K562 (cell line): ENCODE measurements around the gene NEK4. TPM values are rescaled to one million over a fixed set of nuclear protein-coding genes. Genes with fewer than 3 reads are reported as not detected.

Experiments
- ARHGAP35 ChIP-seq: fragments of 450-650 bp; IDR thresholded peaks from 2 replicates; pipeline ENCODE4 v1.6.1; 2018; ENCODE audit not compliant: partially characterized antibody
- ATF6 ChIP-seq: sonication (generic); formaldehyde crosslinking; IDR thresholded peaks from 2 replicates; pipeline ENCODE4 v1.4.0; 2020; ENCODE audit warnings: mild to moderate bottlenecking, missing genetic modification reagents
- ATF7 ChIP-seq: fragments of 450-650 bp; IDR thresholded peaks from 2 replicates; pipeline ENCODE4 v1.7.1; 2014; ENCODE audit warnings: mild to moderate bottlenecking, moderate library complexity
- C11orf30 ChIP-seq: fragments of 450-650 bp; IDR thresholded peaks from 2 replicates; pipeline ENCODE4 v1.6.1; 2016; ENCODE audit warnings: low read depth, mild to moderate bottlenecking
- CSDE1 ChIP-seq, 2 experiments: fragments of 450-650 bp; IDR thresholded peaks; 2 replicates each; pipeline ENCODE4 v1.6.1; 2016; ENCODE audit warnings: mild to moderate bottlenecking in 1 of 2
- EGR1 ChIP-seq: fragments of 450-650 bp; conservative IDR thresholded peaks from 2 replicates; pipeline ENCODE4 v1.6.1; 2017; ENCODE audit warnings: mild to moderate bottlenecking
- FOXJ3 ChIP-seq: sonication (generic); formaldehyde crosslinking; IDR thresholded peaks from 2 replicates; pipeline ENCODE4 v1.4.0; 2020; ENCODE audit warnings: mild to moderate bottlenecking, missing genetic modification reagents
- FOXP1 ChIP-seq: sonication (generic); formaldehyde crosslinking; IDR thresholded peaks from 2 replicates; pipeline ENCODE4 v1.8.0; 2022; ENCODE audit warnings: mild to moderate bottlenecking, missing genetic modification reagents
- PREB ChIP-seq: sonication (generic); formaldehyde crosslinking; IDR thresholded peaks from 2 replicates; pipeline ENCODE4 v1.8.1; 2023; ENCODE audit warnings: mild to moderate bottlenecking, missing genetic modification reagents
- PRMT5 ChIP-seq: sonication (generic); formaldehyde crosslinking; IDR thresholded peaks from 2 replicates; pipeline ENCODE4 v1.5.0; 2020; ENCODE audit warnings: missing genetic modification reagents
- RBM15 ChIP-seq: fragments of 200-400 bp; formaldehyde crosslinking; IDR thresholded peaks from 2 replicates; pipeline ENCODE4 v1.6.1; 2018; ENCODE audit warnings: mild to moderate bottlenecking, low read length, moderate library complexity; ENCODE audit not compliant: insufficient read depth
- SMAD4 ChIP-seq: fragments of 250-450 bp; sonication (Bioruptor Pico); conservative IDR thresholded peaks from 2 replicates; pipeline ENCODE4 v1.8.0; 2021; ENCODE audit warnings: inconsistent platforms, mild to moderate bottlenecking, moderate library complexity
- TAF7 ChIP-seq: fragments of 450-650 bp; IDR thresholded peaks from 2 replicates; pipeline ENCODE4 v1.6.1; 2016; ENCODE audit warnings: missing genetic modification characterization, missing compliant biosample characterization
- USF1 ChIP-seq: sonication (generic); formaldehyde crosslinking; IDR thresholded peaks from 2 replicates; pipeline ENCODE4 v1.9.0; 2022; ENCODE audit warnings: mild to moderate bottlenecking, missing genetic modification reagents
- ZNF140 ChIP-seq: fragments of 250-450 bp; sonication (Bioruptor Pico); IDR thresholded peaks from 2 replicates; pipeline ENCODE4 v1.8.0; 2021; ENCODE audit warnings: moderate library complexity, mild to moderate bottlenecking, inconsistent platforms
- ZNF395 ChIP-seq: fragments of 200-800 bp; sonication (Bioruptor generic); IDR thresholded peaks from 2 replicates; pipeline ENCODE4 v1.6.1; 2017; ENCODE audit warnings: missing genetic modification characterization, missing compliant biosample characterization
- polyA plus RNA-seq, 8 experiments: library from polyadenylated mRNA; depleted of rRNA in 4 of 8; stranded (reverse) in 5 of 8; unstranded in 3 of 8; fragments of >200 nt; fragmentation: Nextera tagmentation in 2 of 8; fragmentation: Illumina TruSeq in 1 of 8; extraction: Ambion mirVana in 2 of 8; extraction: Trizol in 1 of 8; gene quantifications; 2 replicates each; pipeline versions ENCODE4 v1.2.1 to v1.2.3, GENCODE V29; 2011 to 2014; ENCODE audit warnings: inconsistent platforms in 1 of 8, missing spikeins in 1 of 8
- total RNA-seq, 7 experiments: library from RNA; depleted of rRNA in 6 of 7; stranded (reverse); fragments of >200 nt in 6 of 7; fragmentation: Illumina TruSeq in 2 of 7; extraction: Trizol in 2 of 7; gene quantifications; 2 replicates each; pipeline versions ENCODE4 v1.2.1 to v1.2.3, GENCODE V29; 2011 to 2021; ENCODE audit warnings: low replicate concordance in 1 of 7

Gene NEK4
- total and polyA plus RNA-seq, 9 of the 15 experiments (the other 6 are each of a cell fraction or from before 2014, with no cell fraction given): 5.8 to 23.1 (median 16.6) TPM

- TF ChIP-seq FOXP1 (CRISPR knock-in tag) (peak; percentile 86; the same call in 1 of the 2 replicates), FOXJ3 (CRISPR knock-in tag) (no peak), SMAD4 (CRISPR knock-in tag) (peak; percentile 46; the same call in 1 of the 2 replicates), PREB (CRISPR knock-in tag) (no peak), ATF6 (CRISPR knock-in tag) (peak; percentile 36; the same call in 1 of the 2 replicates), ARHGAP35 (no peak), TAF7 (0 out of 2 replicates have a peak, but pooled peaks have one; percentile 43), EGR1 (peak; percentile 78), USF1 (CRISPR knock-in tag) (peak; percentile 17; the same call in 1 of the 2 replicates), CSDE1 (IDR thresholded peaks at IDR 0.05) (peak in 1 of 2 experiments; percentile 84; a peak in 1 of 4 replicates), ATF7 (peak; percentile 75), ZNF140 (CRISPR knock-in tag) (no peak), PRMT5 (no peak), RBM15 (no peak), ZNF395 (CRISPR knock-in tag) (peak; percentile 91), C11orf30 (peak; percentile 89)
Measured at GRCh38 chr3:52705688-52706686, 64.8 kb downstream of the NEK4 start, which contains the start of the genes GLT8D1 and SPCS1 (continued).
